ENCODE data around the gene ALDH2. TPM values are rescaled to one million over a fixed set of nuclear protein-coding genes. Genes with fewer than 3 reads are reported as not detected.

The ALDH2 gene
- total and polyA plus RNA-seq, 10 of the 15 experiments (the other 5 are each of a cell fraction or from before 2014, with no cell fraction given), result 1.4 to 16.4 (median 8.7) TPM

DNA sequence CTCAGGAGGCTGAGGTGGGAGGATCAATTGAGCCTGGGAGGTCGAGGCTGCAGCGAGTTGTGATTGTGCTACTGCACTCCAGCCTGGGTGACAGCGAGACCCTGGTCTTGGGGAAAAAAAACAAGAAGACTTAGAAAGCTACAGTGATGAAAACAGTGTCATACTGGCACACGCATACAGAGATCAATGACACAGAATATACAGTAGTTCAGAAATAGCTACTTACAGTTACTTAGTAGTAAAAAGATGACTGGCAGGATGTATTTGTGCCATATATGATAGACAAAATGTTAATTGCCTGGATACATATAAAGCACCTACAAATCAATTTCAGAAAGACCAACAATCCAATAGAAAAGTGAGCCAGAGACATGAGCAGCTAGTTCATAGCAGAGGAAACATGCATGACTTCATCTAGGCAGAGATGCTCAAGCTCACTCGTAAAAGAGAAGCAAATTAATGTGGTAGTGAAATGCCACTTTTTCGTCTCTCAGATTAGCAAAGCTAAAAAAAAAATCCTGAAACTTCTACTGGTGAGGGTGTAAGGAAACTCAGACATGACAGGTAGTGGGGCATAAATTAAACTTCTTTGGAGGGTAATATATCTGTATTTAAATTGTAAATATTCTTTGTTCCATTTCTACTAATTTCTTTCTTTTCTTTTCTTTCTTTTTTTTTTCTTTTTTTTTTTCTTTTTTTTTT, 2.5 kb upstream of the ALDH2 start (continued):
- TF ChIP-seq, protein P1, sequence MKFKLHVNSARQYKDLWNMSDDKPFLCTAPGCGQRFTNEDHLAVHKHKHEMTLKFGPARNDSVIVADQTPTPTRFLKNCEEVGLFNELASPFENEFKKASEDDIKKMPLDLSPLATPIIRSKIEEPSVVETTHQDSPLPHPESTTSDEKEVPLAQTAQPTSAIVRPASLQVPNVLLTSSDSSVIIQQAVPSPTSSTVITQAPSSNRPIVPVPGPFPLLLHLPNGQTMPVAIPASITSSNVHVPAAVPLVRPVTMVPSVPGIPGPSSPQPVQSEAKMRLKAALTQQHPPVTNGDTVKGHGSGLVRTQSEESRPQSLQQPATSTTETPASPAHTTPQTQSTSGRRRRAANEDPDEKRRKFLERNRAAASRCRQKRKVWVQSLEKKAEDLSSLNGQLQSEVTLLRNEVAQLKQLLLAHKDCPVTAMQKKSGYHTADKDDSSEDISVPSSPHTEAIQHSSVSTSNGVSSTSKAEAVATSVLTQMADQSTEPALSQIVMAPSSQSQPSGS (IDR thresholded peaks at IDR 0.05; ENCODE audit: low read length), result peak; percentile 36; the same call in 1 of the 2 replicates
- TF ChIP-seq NRF1 (conservative IDR thresholded peaks at IDR 0.05; ENCODE audit: low read depth, low read length), result no peak
- no peak for TF ChIP-seq LARP7 (IDR thresholded peaks at IDR 0.05)
- TF ChIP-seq, protein P2, sequence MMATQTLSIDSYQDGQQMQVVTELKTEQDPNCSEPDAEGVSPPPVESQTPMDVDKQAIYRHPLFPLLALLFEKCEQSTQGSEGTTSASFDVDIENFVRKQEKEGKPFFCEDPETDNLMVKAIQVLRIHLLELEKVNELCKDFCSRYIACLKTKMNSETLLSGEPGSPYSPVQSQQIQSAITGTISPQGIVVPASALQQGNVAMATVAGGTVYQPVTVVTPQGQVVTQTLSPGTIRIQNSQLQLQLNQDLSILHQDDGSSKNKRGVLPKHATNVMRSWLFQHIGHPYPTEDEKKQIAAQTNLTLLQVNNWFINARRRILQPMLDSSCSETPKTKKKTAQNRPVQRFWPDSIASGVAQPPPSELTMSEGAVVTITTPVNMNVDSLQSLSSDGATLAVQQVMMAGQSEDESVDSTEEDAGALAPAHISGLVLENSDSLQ (IDR thresholded peaks at IDR 0.05), result peak; percentile 48
- no peak for TF ChIP-seq STAT1 (conservative IDR thresholded peaks at IDR 0.05)
- no peak for TF ChIP-seq TAF1 (IDR thresholded peaks at IDR 0.05; ENCODE audit: borderline replicate concordance, low read depth, low read length)
- TF ChIP-seq, protein P3, sequence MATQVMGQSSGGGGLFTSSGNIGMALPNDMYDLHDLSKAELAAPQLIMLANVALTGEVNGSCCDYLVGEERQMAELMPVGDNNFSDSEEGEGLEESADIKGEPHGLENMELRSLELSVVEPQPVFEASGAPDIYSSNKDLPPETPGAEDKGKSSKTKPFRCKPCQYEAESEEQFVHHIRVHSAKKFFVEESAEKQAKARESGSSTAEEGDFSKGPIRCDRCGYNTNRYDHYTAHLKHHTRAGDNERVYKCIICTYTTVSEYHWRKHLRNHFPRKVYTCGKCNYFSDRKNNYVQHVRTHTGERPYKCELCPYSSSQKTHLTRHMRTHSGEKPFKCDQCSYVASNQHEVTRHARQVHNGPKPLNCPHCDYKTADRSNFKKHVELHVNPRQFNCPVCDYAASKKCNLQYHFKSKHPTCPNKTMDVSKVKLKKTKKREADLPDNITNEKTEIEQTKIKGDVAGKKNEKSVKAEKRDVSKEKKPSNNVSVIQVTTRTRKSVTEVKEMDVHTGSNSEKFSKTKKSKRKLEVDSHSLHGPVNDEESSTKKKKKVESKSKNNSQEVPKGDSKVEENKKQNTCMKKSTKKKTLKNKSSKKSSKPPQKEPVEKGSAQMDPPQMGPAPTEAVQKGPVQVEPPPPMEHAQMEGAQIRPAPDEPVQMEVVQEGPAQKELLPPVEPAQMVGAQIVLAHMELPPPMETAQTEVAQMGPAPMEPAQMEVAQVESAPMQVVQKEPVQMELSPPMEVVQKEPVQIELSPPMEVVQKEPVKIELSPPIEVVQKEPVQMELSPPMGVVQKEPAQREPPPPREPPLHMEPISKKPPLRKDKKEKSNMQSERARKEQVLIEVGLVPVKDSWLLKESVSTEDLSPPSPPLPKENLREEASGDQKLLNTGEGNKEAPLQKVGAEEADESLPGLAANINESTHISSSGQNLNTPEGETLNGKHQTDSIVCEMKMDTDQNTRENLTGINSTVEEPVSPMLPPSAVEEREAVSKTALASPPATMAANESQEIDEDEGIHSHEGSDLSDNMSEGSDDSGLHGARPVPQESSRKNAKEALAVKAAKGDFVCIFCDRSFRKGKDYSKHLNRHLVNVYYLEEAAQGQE (IDR thresholded peaks at IDR 0.05; ENCODE audit: low read depth, low read length), result no peak
- TF ChIP-seq RELA (IDR thresholded peaks at IDR 0.05; ENCODE audit: borderline replicate concordance, partially characterized antibody), result no peak
- peak; percentile 73 for TF ChIP-seq ZNF384 (IDR thresholded peaks at IDR 0.05; ENCODE audit: borderline replicate concordance, low read depth, low read length)
- TF ChIP-seq SMC3 (IDR thresholded peaks at IDR 0.05; ENCODE audit: borderline replicate concordance, low read length), result no peak
- TF ChIP-seq ZNF274 (IDR thresholded peaks at IDR 0.05; ENCODE audit: insufficient read depth, insufficient read length), result no peak
- TF ChIP-seq CREB1 (IDR thresholded peaks at IDR 0.05; ENCODE audit: low read depth), result 0 out of 2 replicates have a peak, but pooled peaks have one; percentile 10
- TF ChIP-seq MYB (IDR thresholded peaks at IDR 0.05; ENCODE audit: borderline replicate concordance, low read depth, low read length), result no peak
- TF ChIP-seq, protein P4, sequence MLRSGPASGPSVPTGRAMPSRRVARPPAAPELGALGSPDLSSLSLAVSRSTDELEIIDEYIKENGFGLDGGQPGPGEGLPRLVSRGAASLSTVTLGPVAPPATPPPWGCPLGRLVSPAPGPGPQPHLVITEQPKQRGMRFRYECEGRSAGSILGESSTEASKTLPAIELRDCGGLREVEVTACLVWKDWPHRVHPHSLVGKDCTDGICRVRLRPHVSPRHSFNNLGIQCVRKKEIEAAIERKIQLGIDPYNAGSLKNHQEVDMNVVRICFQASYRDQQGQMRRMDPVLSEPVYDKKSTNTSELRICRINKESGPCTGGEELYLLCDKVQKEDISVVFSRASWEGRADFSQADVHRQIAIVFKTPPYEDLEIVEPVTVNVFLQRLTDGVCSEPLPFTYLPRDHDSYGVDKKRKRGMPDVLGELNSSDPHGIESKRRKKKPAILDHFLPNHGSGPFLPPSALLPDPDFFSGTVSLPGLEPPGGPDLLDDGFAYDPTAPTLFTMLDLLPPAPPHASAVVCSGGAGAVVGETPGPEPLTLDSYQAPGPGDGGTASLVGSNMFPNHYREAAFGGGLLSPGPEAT (IDR thresholded peaks at IDR 0.05; ENCODE audit: low read depth), result 0 out of 2 replicates have a peak, but pooled peaks have one; percentile 25
- TF ChIP-seq ZNF24 (IDR thresholded peaks at IDR 0.05), result no peak
- TF ChIP-seq CBFB (IDR thresholded peaks at IDR 0.05; ENCODE audit: low read depth), result no peak
- TF ChIP-seq, protein P5, sequence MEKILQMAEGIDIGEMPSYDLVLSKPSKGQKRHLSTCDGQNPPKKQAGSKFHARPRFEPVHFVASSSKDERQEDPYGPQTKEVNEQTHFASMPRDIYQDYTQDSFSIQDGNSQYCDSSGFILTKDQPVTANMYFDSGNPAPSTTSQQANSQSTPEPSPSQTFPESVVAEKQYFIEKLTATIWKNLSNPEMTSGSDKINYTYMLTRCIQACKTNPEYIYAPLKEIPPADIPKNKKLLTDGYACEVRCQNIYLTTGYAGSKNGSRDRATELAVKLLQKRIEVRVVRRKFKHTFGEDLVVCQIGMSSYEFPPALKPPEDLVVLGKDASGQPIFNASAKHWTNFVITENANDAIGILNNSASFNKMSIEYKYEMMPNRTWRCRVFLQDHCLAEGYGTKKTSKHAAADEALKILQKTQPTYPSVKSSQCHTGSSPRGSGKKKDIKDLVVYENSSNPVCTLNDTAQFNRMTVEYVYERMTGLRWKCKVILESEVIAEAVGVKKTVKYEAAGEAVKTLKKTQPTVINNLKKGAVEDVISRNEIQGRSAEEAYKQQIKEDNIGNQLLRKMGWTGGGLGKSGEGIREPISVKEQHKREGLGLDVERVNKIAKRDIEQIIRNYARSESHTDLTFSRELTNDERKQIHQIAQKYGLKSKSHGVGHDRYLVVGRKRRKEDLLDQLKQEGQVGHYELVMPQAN (conservative IDR thresholded peaks at IDR 0.05), result no peak
- TF ChIP-seq RCOR1 (conservative IDR thresholded peaks at IDR 0.05; ENCODE audit: low read depth, low read length), result no peak
- TF ChIP-seq ZNF207 (IDR thresholded peaks at IDR 0.05; ENCODE audit: borderline replicate concordance), result no peak
- no peak for TF ChIP-seq HDAC2 (IDR thresholded peaks at IDR 0.05)
- TF ChIP-seq RAD51 (IDR thresholded peaks at IDR 0.05), result no peak
- no peak for TF ChIP-seq NR2C2 (IDR thresholded peaks at IDR 0.05; ENCODE audit: borderline replicate concordance, control insufficient read depth, insufficient read length, low read depth)

All from GM12878 (cell line).